ENCODE data around the gene RPL21. TPM values are rescaled to one million over a fixed set of nuclear protein-coding genes. Genes with fewer than 3 reads are reported as not detected.

The RPL21 gene
- total RNA-seq, 1 experiment from 2014 or later = 1,158 TPM

DNA sequence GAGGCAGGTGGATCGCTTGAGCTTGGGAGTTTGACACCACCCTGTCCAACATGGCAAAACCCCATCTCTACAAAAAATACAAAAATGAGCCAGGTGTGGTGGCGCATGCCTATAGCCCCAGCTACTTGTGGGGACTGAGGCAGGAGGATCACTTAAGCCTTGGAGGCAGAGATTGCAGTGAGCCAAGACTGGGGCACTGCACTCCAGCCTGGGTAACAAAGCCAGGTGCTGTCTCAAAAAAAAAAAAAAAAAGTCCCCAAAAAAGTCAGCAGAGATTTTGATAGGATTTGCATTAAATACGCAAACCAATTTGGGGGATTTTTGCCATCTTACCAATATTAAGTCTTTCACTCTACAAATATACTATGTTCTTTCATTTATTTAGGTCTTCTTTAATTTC lies 21.7 kb upstream of the RPL21 start:
- Mint-ChIP-seq H3K27ac (ENCODE audit: unreplicated experiment) (no peak overlapping the region), H3K27me3 (ENCODE audit: insufficient read depth, unreplicated experiment) (peaks cover 16% of the 10 kb centered on the region), H3K4me3 (ENCODE audit: unreplicated experiment) (no peak overlapping the region), H3K4me1 (ENCODE audit: low read depth, unreplicated experiment) (no peaks in the 10 kb centered on the region), H3K9me3 (ENCODE audit: unreplicated experiment) (no peaks in the 10 kb centered on the region), H3K36me3 (ENCODE audit: insufficient read depth, unreplicated experiment) (no peaks in the 10 kb centered on the region)
- BruUV-seq (replicated peaks) = no TSS peak
- H3K4me1 ChIP-seq = no peaks in the 10 kb centered on the region
- DNase-seq = no peak
- H3K36me3 ChIP-seq (ENCODE audit: control insufficient read depth, insufficient read depth, low read length) = no peaks in the 10 kb centered on the region
- CTCF ChIA-PET = interaction anchor here (0.7 kb wide), 1 partner anchor 21 kb away, joined by 6 read pairs; no protein-coding TSS in a partner anchor
- no peaks in the 10 kb centered on the region for H3K27me3 ChIP-seq (replicated peaks; ENCODE audit: control insufficient read depth, insufficient read depth, low read length)
- TF ChIP-seq, protein P1, sequence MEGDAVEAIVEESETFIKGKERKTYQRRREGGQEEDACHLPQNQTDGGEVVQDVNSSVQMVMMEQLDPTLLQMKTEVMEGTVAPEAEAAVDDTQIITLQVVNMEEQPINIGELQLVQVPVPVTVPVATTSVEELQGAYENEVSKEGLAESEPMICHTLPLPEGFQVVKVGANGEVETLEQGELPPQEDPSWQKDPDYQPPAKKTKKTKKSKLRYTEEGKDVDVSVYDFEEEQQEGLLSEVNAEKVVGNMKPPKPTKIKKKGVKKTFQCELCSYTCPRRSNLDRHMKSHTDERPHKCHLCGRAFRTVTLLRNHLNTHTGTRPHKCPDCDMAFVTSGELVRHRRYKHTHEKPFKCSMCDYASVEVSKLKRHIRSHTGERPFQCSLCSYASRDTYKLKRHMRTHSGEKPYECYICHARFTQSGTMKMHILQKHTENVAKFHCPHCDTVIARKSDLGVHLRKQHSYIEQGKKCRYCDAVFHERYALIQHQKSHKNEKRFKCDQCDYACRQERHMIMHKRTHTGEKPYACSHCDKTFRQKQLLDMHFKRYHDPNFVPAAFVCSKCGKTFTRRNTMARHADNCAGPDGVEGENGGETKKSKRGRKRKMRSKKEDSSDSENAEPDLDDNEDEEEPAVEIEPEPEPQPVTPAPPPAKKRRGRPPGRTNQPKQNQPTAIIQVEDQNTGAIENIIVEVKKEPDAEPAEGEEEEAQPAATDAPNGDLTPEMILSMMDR (IDR thresholded peaks at IDR 0.05; ENCODE audit: insufficient read depth in 1 of 2, low read depth in 1 of 2, low read length in 1 of 2, severe bottlenecking in 1 of 2, unreplicated experiment in 1 of 2) = no peak
- no peak overlapping the region for H3K4me3 ChIP-seq (ENCODE audit: low read depth, low read length)
- POLR2A ChIA-PET = no interaction called here
- intact Hi-C loops (cut with micrococcal nuclease; ENCODE audit: unreplicated experiment) = no loop called here
- peaks cover 4% of the 10 kb centered on the region; the same call in 1 of the 2 replicates for H3K9me3 ChIP-seq

DNA sequence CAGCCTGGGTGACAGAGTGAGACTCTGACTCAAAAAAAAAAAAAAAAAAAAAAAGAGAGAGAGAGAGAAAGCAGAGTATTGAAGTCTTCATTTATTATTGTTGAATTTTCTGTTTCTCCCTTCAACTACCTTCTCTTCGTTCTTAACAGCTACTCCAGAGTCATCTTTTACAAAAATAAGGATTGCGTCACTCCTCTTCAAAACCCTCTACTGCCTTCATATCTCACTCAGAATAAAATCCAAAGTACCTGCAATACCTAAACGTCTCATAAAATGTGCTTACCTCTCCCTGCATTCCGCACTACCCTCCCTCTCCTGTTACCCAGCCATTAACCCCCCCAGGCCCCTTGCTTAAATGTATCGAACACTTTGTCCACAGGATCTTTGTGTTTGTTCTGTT lies 17.4 kb upstream of the RPL21 start:
- BruUV-seq (replicated peaks) = no TSS peak
- Mint-ChIP-seq H3K27ac (ENCODE audit: unreplicated experiment) (no peak overlapping the region), H3K9me3 (ENCODE audit: unreplicated experiment) (no peaks in the 10 kb centered on the region), H3K36me3 (ENCODE audit: insufficient read depth, unreplicated experiment) (no peaks in the 10 kb centered on the region), H3K4me3 (ENCODE audit: unreplicated experiment) (no peak overlapping the region), H3K27me3 (ENCODE audit: insufficient read depth, unreplicated experiment) (peaks cover 6% of the 10 kb centered on the region), H3K4me1 (ENCODE audit: low read depth, unreplicated experiment) (no peaks in the 10 kb centered on the region)
- ChIA-PET CTCF (no interaction called here), POLR2A (no interaction called here)
- Histone ChIP-seq H3K4me3 (ENCODE audit: low read depth, low read length) (no peak overlapping the region), H3K9me3 (peaks cover 4% of the 10 kb centered on the region; the same call in 1 of the 2 replicates), H3K36me3 (ENCODE audit: control insufficient read depth, insufficient read depth, low read length) (no peaks in the 10 kb centered on the region), H3K27me3 (replicated peaks; ENCODE audit: control insufficient read depth, insufficient read depth, low read length) (no peaks in the 10 kb centered on the region), H3K4me1 (no peaks in the 10 kb centered on the region)
- TF ChIP-seq, protein P1 (IDR thresholded peaks at IDR 0.05; ENCODE audit: insufficient read depth in 1 of 2, low read depth in 1 of 2, low read length in 1 of 2, severe bottlenecking in 1 of 2, unreplicated experiment in 1 of 2) = no peak
- intact Hi-C loops (cut with micrococcal nuclease; ENCODE audit: unreplicated experiment) = no loop called here
- DNase-seq = no peak

DNA sequence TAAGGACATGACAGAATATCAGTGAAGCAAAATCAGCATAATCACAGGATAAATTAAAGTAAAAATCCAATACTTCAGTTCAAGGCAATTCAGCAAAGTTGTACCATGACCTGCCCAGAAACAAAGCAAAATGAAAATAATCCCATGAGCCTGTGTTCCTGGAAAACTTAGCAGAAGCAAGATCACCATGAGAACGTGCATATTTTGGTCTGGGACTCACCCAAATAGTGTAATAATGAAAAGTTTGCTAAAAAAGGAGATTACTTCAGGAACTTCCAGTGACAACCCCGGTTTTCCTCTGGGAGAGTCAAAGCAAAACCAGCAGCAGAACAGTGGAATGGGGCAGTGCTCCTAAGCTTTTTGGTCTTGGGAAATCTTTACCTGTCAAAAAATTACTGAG lies 14.9 kb upstream of the RPL21 start:
- BruUV-seq (replicated peaks) = no TSS peak
- H3K36me3 Mint-ChIP-seq (ENCODE audit: insufficient read depth, unreplicated experiment) = no peaks in the 10 kb centered on the region
- ChIA-PET CTCF (no interaction called here), POLR2A (no interaction called here)
- no peak overlapping the region for H3K4me3 ChIP-seq (ENCODE audit: low read depth, low read length)
- H3K4me3 Mint-ChIP-seq (ENCODE audit: unreplicated experiment) = no peak overlapping the region
- no peaks in the 10 kb centered on the region for H3K9me3 Mint-ChIP-seq (ENCODE audit: unreplicated experiment)
- H3K4me1 ChIP-seq = no peaks in the 10 kb centered on the region
- TF ChIP-seq, protein P1 (IDR thresholded peaks at IDR 0.05; ENCODE audit: insufficient read depth in 1 of 2, low read depth in 1 of 2, low read length in 1 of 2, severe bottlenecking in 1 of 2, unreplicated experiment in 1 of 2) = no peak
- no peaks in the 10 kb centered on the region for H3K27me3 ChIP-seq (replicated peaks; ENCODE audit: control insufficient read depth, insufficient read depth, low read length)
- H3K4me1 Mint-ChIP-seq (ENCODE audit: low read depth, unreplicated experiment) = no peaks in the 10 kb centered on the region
- peaks cover 4% of the 10 kb centered on the region; the same call in 1 of the 2 replicates for H3K9me3 ChIP-seq
- H3K36me3 ChIP-seq (ENCODE audit: control insufficient read depth, insufficient read depth, low read length) = no peaks in the 10 kb centered on the region
- intact Hi-C loops (cut with micrococcal nuclease; ENCODE audit: unreplicated experiment) = no loop called here
- no peak for DNase-seq
- H3K27ac Mint-ChIP-seq (ENCODE audit: unreplicated experiment) = no peak overlapping the region
- H3K27me3 Mint-ChIP-seq (ENCODE audit: insufficient read depth, unreplicated experiment) = peaks cover 6% of the 10 kb centered on the region
